Fibroblast of lung (primary cell): Measurements from ENCODE around the gene GCK. TPM values are rescaled to one million over a fixed set of nuclear protein-coding genes. Genes with fewer than 3 reads are reported as not detected.

Source experiments
- DNase-seq, 2 donors: peaks; one replicate each; pipeline versions ENCODE4 v3.0.0 to v3.0.0-alpha.2; 2010; ENCODE audit warnings: low read depth in 2 of 2
- H2AFZ ChIP-seq: 2 replicates; pipeline ENCODE4 v1.5.1; 2012; ENCODE audit warnings: low read length, control low read depth, inconsistent platforms
- H3K27ac ChIP-seq: 2 replicates; pipeline ENCODE4 v1.5.1; 2011; ENCODE audit warnings: low read length, control low read depth; ENCODE audit not compliant: insufficient read depth
- H3K27me3 ChIP-seq: 2 replicates; pipeline ENCODE4 v1.5.1; 2011; ENCODE audit warnings: mild to moderate bottlenecking, low read length; ENCODE audit not compliant: control insufficient read depth, insufficient read depth
- H3K36me3 ChIP-seq: 2 replicates; pipeline ENCODE4 v1.5.1; 2011; ENCODE audit warnings: low read length; ENCODE audit not compliant: control insufficient read depth, insufficient read depth
- H3K4me1 ChIP-seq: 2 replicates; pipeline ENCODE4 v1.5.1; 2011; ENCODE audit warnings: low read length; ENCODE audit not compliant: control insufficient read depth, insufficient read depth; ENCODE audit errors: extremely low read depth
- H3K4me2 ChIP-seq: 2 replicates; pipeline ENCODE4 v1.5.1; 2011; ENCODE audit warnings: low read length, control low read depth; ENCODE audit not compliant: insufficient read depth; ENCODE audit errors: extremely low read depth
- H3K4me3 ChIP-seq, 4 experiments: fragments of 200-600 bp in 1 of 4; sonication (generic) in 1 of 4; replicated peaks in 1 of 4; 2 replicates each; pipeline ENCODE4 v1.5.1; 2011 to 2016; ENCODE audit warnings: low read length in 4 of 4, low read depth in 3 of 4, mild to moderate bottlenecking in 3 of 4, control low read depth in 2 of 4, inconsistent platforms in 1 of 4, mixed read lengths in 1 of 4; ENCODE audit not compliant: insufficient read depth in 1 of 4; ENCODE audit errors: control extremely low read depth in 1 of 4
- H3K79me2 ChIP-seq: 2 replicates; pipeline ENCODE4 v1.5.1; 2012; ENCODE audit warnings: mild to moderate bottlenecking, low read length, inconsistent platforms; ENCODE audit not compliant: control insufficient read depth, insufficient read depth
- H3K9ac ChIP-seq: 2 replicates; pipeline ENCODE4 v1.5.1; 2011; ENCODE audit warnings: mild to moderate bottlenecking, low read length, control low read depth; ENCODE audit not compliant: insufficient read depth
- H3K9me3 ChIP-seq: 2 replicates; pipeline ENCODE4 v1.5.1; 2012; ENCODE audit warnings: low read depth, low read length; ENCODE audit not compliant: control insufficient read depth, insufficient read depth
- H4K20me1 ChIP-seq: 2 replicates; pipeline ENCODE4 v1.5.1; 2011; ENCODE audit warnings: low read length; ENCODE audit not compliant: control insufficient read depth, insufficient read depth; ENCODE audit errors: extremely low read depth
- EZH2 ChIP-seq: IDR thresholded peaks from 2 replicates; pipeline ENCODE4 v1.5.1; 2012; ENCODE audit warnings: low read length, control low read depth, mild to moderate bottlenecking; ENCODE audit errors: missing control alignments
- polyA plus RNA-seq, 2 donors: library from polyadenylated mRNA; depleted of rRNA in 1 of 2; stranded (reverse) in 1 of 2; unstranded in 1 of 2; fragments of >200 nt; gene quantifications; 2 replicates each; pipeline ENCODE4 v1.2.1, GENCODE V29; 2011 to 2012; ENCODE audit warnings: missing spikeins in 1 of 2
- total RNA-seq: library from RNA; depleted of rRNA; stranded (reverse); fragments of >200 nt; gene quantifications from 2 replicates; pipeline ENCODE4 v1.2.1, GENCODE V29; 2014
- TF ChIP-seq, protein P1 (sequence below), 2 donors: IDR thresholded peaks in 1 of 2; conservative IDR thresholded peaks in 1 of 2; 1 replicate in 1 of 2; 2 replicates in 1 of 2; pipeline ENCODE4 v1.5.1; 2011 to 2012; ENCODE audit warnings: low read length in 2 of 2, control low read depth in 1 of 2, inconsistent platforms in 1 of 2, low read depth in 1 of 2, mild to moderate bottlenecking in 1 of 2

The GCK gene
- total and polyA plus RNA-seq, 2 donors (not counting 1 experiment from before 2014, with no cell fraction given), result 0.14 to 1.7 TPM

DNA sequence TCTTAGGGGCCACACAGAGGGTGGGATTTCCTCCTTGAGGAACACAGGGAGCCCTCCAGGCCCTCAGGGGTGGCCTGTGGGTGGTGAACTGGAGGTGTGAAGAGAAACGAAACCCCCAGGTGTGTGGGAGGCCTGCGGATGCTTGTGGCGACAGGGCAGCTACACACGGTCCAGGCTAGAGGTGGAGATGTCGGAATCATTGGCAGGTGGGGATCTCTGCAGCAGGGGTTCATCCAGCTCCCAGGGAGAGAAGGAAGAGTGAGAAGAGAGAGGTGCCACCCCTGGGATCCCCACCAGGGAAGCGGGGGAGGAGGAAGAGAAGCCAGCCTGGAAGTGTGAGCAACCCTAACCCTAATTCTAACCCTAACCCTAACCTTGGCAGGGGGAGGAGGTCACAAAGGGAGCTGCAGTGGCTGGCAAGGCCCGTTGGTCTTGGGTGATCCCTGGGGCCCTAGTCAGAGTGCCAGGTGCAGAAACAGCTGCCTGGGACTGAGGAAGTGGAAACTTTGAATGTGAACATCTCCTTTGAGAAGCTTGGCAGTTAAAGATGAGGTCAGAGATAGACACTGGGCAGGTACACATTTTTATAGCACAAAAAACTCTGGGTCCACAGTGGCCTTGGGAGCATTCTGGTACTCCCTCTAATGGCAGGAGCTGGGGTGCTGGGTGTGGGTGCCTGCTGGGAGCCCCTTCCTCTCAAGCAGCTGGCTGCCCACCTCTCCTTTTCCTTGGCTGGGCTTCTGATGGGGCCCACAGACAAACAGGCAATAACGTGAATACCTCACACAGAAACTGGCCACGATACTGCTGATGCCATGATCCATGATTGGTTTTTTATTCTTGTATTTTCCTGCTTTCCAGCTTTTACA lies 91.9 kb downstream of the GCK start:
- Histone ChIP-seq H3K79me2 (no peaks in the 10 kb centered on the region), H3K9me3 (no peaks in the 10 kb centered on the region), H3K4me3 (no peak overlapping the region), H3K9ac (no peak overlapping the region), H3K4me1 (peaks cover 16% of the 10 kb centered on the region), H3K4me2 (no peak overlapping the region), H4K20me1 (no peaks in the 10 kb centered on the region), H3K27me3 (no peaks in the 10 kb centered on the region), H2AFZ (no peak overlapping the region), H3K36me3 (no peaks in the 10 kb centered on the region), H3K27ac (no peak overlapping the region)
- no peak for TF ChIP-seq EZH2
- TF ChIP-seq, protein P1, sequence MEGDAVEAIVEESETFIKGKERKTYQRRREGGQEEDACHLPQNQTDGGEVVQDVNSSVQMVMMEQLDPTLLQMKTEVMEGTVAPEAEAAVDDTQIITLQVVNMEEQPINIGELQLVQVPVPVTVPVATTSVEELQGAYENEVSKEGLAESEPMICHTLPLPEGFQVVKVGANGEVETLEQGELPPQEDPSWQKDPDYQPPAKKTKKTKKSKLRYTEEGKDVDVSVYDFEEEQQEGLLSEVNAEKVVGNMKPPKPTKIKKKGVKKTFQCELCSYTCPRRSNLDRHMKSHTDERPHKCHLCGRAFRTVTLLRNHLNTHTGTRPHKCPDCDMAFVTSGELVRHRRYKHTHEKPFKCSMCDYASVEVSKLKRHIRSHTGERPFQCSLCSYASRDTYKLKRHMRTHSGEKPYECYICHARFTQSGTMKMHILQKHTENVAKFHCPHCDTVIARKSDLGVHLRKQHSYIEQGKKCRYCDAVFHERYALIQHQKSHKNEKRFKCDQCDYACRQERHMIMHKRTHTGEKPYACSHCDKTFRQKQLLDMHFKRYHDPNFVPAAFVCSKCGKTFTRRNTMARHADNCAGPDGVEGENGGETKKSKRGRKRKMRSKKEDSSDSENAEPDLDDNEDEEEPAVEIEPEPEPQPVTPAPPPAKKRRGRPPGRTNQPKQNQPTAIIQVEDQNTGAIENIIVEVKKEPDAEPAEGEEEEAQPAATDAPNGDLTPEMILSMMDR (conservative IDR thresholded peaks at IDR 0.05 in 1 of 2, IDR thresholded peaks at IDR 0.05 in 1 of 2; ENCODE audit: low read depth in 1 of 2, low read length in 2 of 2), result no peak
- no peak for DNase-seq

- Histone ChIP-seq H3K4me3 (no peak overlapping the region), H3K4me1 (peaks cover 9% of the 10 kb centered on the region), H3K9ac (no peak overlapping the region)
Measured at GRCh38 chr7:44096326-44096881, 92.8 kb downstream of the GCK start.

DNA sequence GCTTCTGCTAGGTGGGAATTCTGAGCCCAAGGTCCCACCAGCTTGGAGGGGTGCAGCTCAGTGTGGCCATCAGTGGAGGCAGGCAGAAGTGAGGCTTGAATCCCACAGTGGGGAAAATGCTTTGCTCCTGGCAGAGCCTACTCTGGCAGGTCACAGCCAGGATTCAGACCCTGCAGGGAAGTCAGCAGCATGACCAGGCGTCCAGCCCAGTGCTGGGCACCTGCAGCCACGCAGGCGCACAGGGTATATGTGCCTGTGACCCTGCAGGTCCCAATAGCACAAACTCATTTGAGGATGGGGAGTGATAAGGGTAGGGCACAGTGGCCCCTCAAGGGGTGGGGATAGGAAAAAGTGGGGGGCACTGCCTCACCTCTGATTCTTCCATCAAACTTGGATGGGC lies 93.5 kb downstream of the GCK start:
- H3K79me2 ChIP-seq, result no peaks in the 10 kb centered on the region
- no peak overlapping the region for H3K4me2 ChIP-seq
- peaks cover 6% of the 10 kb centered on the region for H3K4me1 ChIP-seq
- no peak overlapping the region for H3K4me3 ChIP-seq
- no peaks in the 10 kb centered on the region for H4K20me1 ChIP-seq
- H3K27me3 ChIP-seq, result no peaks in the 10 kb centered on the region
- no peaks in the 10 kb centered on the region for H3K9me3 ChIP-seq
- TF ChIP-seq EZH2, result no peak
- TF ChIP-seq, protein P1 (conservative IDR thresholded peaks at IDR 0.05 in 1 of 2, IDR thresholded peaks at IDR 0.05 in 1 of 2; ENCODE audit: low read depth in 1 of 2, low read length in 2 of 2), result no peak
- H3K27ac ChIP-seq, result no peak overlapping the region
- H3K36me3 ChIP-seq, result no peaks in the 10 kb centered on the region
- no peak for DNase-seq
- H3K9ac ChIP-seq, result no peak overlapping the region
- no peak overlapping the region for H2AFZ ChIP-seq

More at GRCh38 chr7:44096326-44096881, 92.8 kb downstream of the GCK start:
- Histone ChIP-seq H3K27me3 (no peaks in the 10 kb centered on the region), H3K4me2 (no peak overlapping the region), H3K9me3 (no peaks in the 10 kb centered on the region), H4K20me1 (no peaks in the 10 kb centered on the region), H3K27ac (no peak overlapping the region), H2AFZ (no peak overlapping the region), H3K36me3 (no peaks in the 10 kb centered on the region), H3K79me2 (no peaks in the 10 kb centered on the region)
- no peak for TF ChIP-seq EZH2
- TF ChIP-seq, protein P1 (conservative IDR thresholded peaks at IDR 0.05 in 1 of 2, IDR thresholded peaks at IDR 0.05 in 1 of 2; ENCODE audit: low read depth in 1 of 2, low read length in 2 of 2), result no peak
- DNase-seq, result no peak
